SK-N-SH treated with all-trans-retinoic acid at 6 μM for 48 hours (cell line): ENCODE results near the gene MT1H.

Experiments used
- ATAC-seq: fragments of 200-7000 bp; cut with Tn5 transposase; 3 replicates; pipeline ENCODE4 v1.9.1; 2020; ENCODE audit warnings: mild to moderate bottlenecking, moderate library complexity
- ARNTL ChIP-seq: fragments of 450-650 bp; formaldehyde crosslinking; IDR thresholded peaks from 2 replicates; pipeline ENCODE4 v1.5.0; 2020; ENCODE audit warnings: low read depth, mild to moderate bottlenecking, moderate library complexity, borderline replicate concordance
- BACH2 ChIP-seq: fragments of 250-450 bp; sonication (Bioruptor Pico); IDR thresholded peaks from 2 replicates; pipeline ENCODE4 v1.9.0; 2021; ENCODE audit warnings: mild to moderate bottlenecking, borderline replicate concordance
- CREB5 ChIP-seq: fragments of 250-450 bp; sonication (Bioruptor Pico); IDR thresholded peaks from 2 replicates; pipeline ENCODE4 v1.5.1; 2020; ENCODE audit warnings: low read depth, mild to moderate bottlenecking, moderate library complexity
- CSDC2 ChIP-seq: fragments of 250-450 bp; sonication (Bioruptor Pico); IDR thresholded peaks from 2 replicates; pipeline ENCODE4 v1.5.0; 2020; ENCODE audit warnings: mild to moderate bottlenecking, moderate library complexity
- GLIS3 ChIP-seq: fragments of 250-450 bp; sonication (Bioruptor Pico); IDR thresholded peaks from 2 replicates; pipeline ENCODE4 v1.5.0; 2020; ENCODE audit warnings: mild to moderate bottlenecking, moderate library complexity
- ISL1 ChIP-seq: fragments of 250-450 bp; sonication (Bioruptor Pico); IDR thresholded peaks from 2 replicates; pipeline ENCODE4 v2.1.2; 2022; ENCODE audit warnings: mild to moderate bottlenecking, moderate library complexity
- OSR1 ChIP-seq: fragments of 250-450 bp; sonication (Bioruptor Pico); IDR thresholded peaks from 2 replicates; pipeline ENCODE4 v1.8.0; 2022; ENCODE audit warnings: moderate library complexity, mild to moderate bottlenecking, inconsistent platforms
- PPARA ChIP-seq: fragments of 250-450 bp; sonication (Bioruptor Pico); IDR thresholded peaks from 2 replicates; pipeline ENCODE4 v1.5.0; 2020; ENCODE audit warnings: mild to moderate bottlenecking, borderline replicate concordance
- SNAI2 ChIP-seq: fragments of 250-450 bp; sonication (Bioruptor Pico); IDR thresholded peaks from 2 replicates; pipeline ENCODE4 v1.5.0; 2020; ENCODE audit warnings: mild to moderate bottlenecking, moderate library complexity
- TCF4 ChIP-seq: fragments of 250-450 bp; sonication (Bioruptor Pico); IDR thresholded peaks from 2 replicates; pipeline ENCODE4 v1.8.0; 2021; ENCODE audit warnings: mild to moderate bottlenecking, moderate library complexity, borderline replicate concordance
- TOX ChIP-seq: fragments of 250-450 bp; sonication (Bioruptor Pico); IDR thresholded peaks from 2 replicates; pipeline ENCODE4 v1.8.0; 2021; ENCODE audit warnings: mild to moderate bottlenecking, moderate library complexity, borderline replicate concordance
- TSHZ2 ChIP-seq: fragments of 250-450 bp; sonication (Bioruptor Pico); IDR thresholded peaks from 2 replicates; pipeline ENCODE4 v1.5.0; 2020; ENCODE audit warnings: mild to moderate bottlenecking, moderate library complexity
- ZC3H10 ChIP-seq: fragments of 250-450 bp; sonication (Bioruptor Pico); IDR thresholded peaks from 2 replicates; pipeline ENCODE4 v1.5.1; 2021; ENCODE audit warnings: mild to moderate bottlenecking, moderate library complexity
- ZFP3 ChIP-seq: fragments of 250-450 bp; sonication (Bioruptor Pico); IDR thresholded peaks from 2 replicates; pipeline ENCODE4 v1.5.0; 2020; ENCODE audit warnings: mild to moderate bottlenecking, moderate library complexity
- ZFP30 ChIP-seq: fragments of 450-650 bp; formaldehyde crosslinking; IDR thresholded peaks from 2 replicates; pipeline ENCODE4 v1.5.0; 2022; ENCODE audit warnings: mild to moderate bottlenecking, moderate library complexity
- ZNF565 ChIP-seq: fragments of 450-650 bp; formaldehyde crosslinking; conservative IDR thresholded peaks from 2 replicates; pipeline ENCODE4 v1.5.0; 2020; ENCODE audit warnings: low read depth, mild to moderate bottlenecking, moderate library complexity
- ZNF70 ChIP-seq: fragments of 450-650 bp; formaldehyde crosslinking; IDR thresholded peaks from 2 replicates; pipeline ENCODE4 v1.5.0; 2020; ENCODE audit warnings: mild to moderate bottlenecking, moderate library complexity
- ZNF8 ChIP-seq: fragments of 450-650 bp; formaldehyde crosslinking; IDR thresholded peaks from 2 replicates; pipeline ENCODE4 v1.5.0; 2020; ENCODE audit warnings: mild to moderate bottlenecking, moderate library complexity
- TF ChIP-seq, protein P1 (sequence below): fragments of 250-450 bp; sonication (Bioruptor Pico); IDR thresholded peaks from 2 replicates; pipeline ENCODE4 v1.8.0; 2021; ENCODE audit warnings: low read depth, mild to moderate bottlenecking, moderate library complexity, borderline replicate concordance
- TF ChIP-seq, protein P2 (sequence below): fragments of 250-450 bp; sonication (Bioruptor Pico); IDR thresholded peaks from 2 replicates; pipeline ENCODE4 v1.5.1; 2021; ENCODE audit warnings: mild to moderate bottlenecking, moderate library complexity

Gene MT1H

GRCh38 chr16:56677474-56677873 is 7.9 kb downstream of the MT1H start:
- no peak for ATAC-seq
- TF ChIP-seq ZNF565 (CRISPR knock-in tag) (no peak), PPARA (CRISPR knock-in tag) (no peak), GLIS3 (CRISPR knock-in tag) (no peak), TCF4 (no peak)
- TF ChIP-seq, protein P1, sequence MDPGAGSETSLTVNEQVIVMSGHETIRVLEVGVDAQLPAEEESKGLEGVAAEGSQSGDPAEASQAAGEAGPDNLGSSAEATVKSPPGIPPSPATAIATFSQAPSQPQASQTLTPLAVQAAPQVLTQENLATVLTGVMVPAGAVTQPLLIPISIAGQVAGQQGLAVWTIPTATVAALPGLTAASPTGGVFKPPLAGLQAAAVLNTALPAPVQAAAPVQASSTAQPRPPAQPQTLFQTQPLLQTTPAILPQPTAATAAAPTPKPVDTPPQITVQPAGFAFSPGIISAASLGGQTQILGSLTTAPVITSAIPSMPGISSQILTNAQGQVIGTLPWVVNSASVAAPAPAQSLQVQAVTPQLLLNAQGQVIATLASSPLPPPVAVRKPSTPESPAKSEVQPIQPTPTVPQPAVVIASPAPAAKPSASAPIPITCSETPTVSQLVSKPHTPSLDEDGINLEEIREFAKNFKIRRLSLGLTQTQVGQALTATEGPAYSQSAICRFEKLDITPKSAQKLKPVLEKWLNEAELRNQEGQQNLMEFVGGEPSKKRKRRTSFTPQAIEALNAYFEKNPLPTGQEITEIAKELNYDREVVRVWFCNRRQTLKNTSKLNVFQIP (CRISPR knock-in tag) = no peak

GRCh38 chr16:56679078-56679730 is 9.6 kb downstream of the MT1H start:
- no peak for TF ChIP-seq CREB5 (CRISPR knock-in tag)
- TF ChIP-seq, protein P2, sequence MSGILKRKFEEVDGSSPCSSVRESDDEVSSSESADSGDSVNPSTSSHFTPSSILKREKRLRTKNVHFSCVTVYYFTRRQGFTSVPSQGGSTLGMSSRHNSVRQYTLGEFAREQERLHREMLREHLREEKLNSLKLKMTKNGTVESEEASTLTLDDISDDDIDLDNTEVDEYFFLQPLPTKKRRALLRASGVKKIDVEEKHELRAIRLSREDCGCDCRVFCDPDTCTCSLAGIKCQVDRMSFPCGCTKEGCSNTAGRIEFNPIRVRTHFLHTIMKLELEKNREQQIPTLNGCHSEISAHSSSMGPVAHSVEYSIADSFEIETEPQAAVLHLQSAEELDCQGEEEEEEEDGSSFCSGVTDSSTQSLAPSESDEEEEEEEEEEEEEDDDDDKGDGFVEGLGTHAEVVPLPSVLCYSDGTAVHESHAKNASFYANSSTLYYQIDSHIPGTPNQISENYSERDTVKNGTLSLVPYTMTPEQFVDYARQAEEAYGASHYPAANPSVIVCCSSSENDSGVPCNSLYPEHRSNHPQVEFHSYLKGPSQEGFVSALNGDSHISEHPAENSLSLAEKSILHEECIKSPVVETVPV = no peak
- TF ChIP-seq TOX (CRISPR knock-in tag) = no peak
- no peak for TF ChIP-seq CSDC2 (CRISPR knock-in tag)
- TF ChIP-seq ARNTL (CRISPR knock-in tag) = no peak
- TF ChIP-seq ZNF70 (CRISPR knock-in tag) = no peak
- TF ChIP-seq, protein P1 (CRISPR knock-in tag) = no peak
- no peak for TF ChIP-seq ZNF8 (CRISPR knock-in tag)
- TF ChIP-seq OSR1 (CRISPR knock-in tag) = no peak
- TF ChIP-seq BACH2 (CRISPR knock-in tag) = no peak
- no peak for TF ChIP-seq ZNF565 (CRISPR knock-in tag)
- no peak for TF ChIP-seq ZFP3 (CRISPR knock-in tag)
- no peak for TF ChIP-seq ZC3H10 (CRISPR knock-in tag)
- TF ChIP-seq, all 23 proteins: peak for 0
- no peak for ATAC-seq

- TF ChIP-seq ZNF70 (CRISPR knock-in tag) = no peak
- TF ChIP-seq, protein P1 (CRISPR knock-in tag) = no peak
- no peak for TF ChIP-seq ISL1 (CRISPR knock-in tag)
- no peak for TF ChIP-seq ZFP30 (CRISPR knock-in tag)
- no peak for TF ChIP-seq TOX (CRISPR knock-in tag)
- no peak for TF ChIP-seq ZNF8 (CRISPR knock-in tag)
- no peak for TF ChIP-seq SNAI2 (CRISPR knock-in tag)
- no peak for TF ChIP-seq ZC3H10 (CRISPR knock-in tag)
- TF ChIP-seq BACH2 (CRISPR knock-in tag) = no peak
- TF ChIP-seq TSHZ2 (CRISPR knock-in tag) = no peak
- TF ChIP-seq, all 23 proteins: peak for 0
- no peak for ATAC-seq
Measured at GRCh38 chr16:56679818-56680217, 10.2 kb downstream of the MT1H start.
